Gastrocnemius medialis (tissue), 4 donors: Measurements from ENCODE around the gene TMEM253.

Experiments used
- CTCF ChIP-seq, 5 experiments: fragments of 450-650 bp in 3 of 5; fragments of 200-600 bp in 2 of 5; sonication (generic) in 2 of 5; IDR thresholded peaks in 4 of 5; conservative IDR thresholded peaks in 1 of 5; 1 replicate in 4 of 5; 2 replicates in 1 of 5; pipeline ENCODE4 v1.5.1; 2016 to 2019; ENCODE audit warnings: antibody characterized with exemption in 5 of 5, mild to moderate bottlenecking in 3 of 5, moderate library complexity in 3 of 5
- POLR2A ChIP-seq, 2 donors: fragments of 450-650 bp; IDR thresholded peaks; one replicate each; pipeline ENCODE4 v1.6.1; 2017; ENCODE audit warnings: antibody characterized with exemption in 2 of 2, mild to moderate bottlenecking in 2 of 2, moderate library complexity in 2 of 2

DNA sequence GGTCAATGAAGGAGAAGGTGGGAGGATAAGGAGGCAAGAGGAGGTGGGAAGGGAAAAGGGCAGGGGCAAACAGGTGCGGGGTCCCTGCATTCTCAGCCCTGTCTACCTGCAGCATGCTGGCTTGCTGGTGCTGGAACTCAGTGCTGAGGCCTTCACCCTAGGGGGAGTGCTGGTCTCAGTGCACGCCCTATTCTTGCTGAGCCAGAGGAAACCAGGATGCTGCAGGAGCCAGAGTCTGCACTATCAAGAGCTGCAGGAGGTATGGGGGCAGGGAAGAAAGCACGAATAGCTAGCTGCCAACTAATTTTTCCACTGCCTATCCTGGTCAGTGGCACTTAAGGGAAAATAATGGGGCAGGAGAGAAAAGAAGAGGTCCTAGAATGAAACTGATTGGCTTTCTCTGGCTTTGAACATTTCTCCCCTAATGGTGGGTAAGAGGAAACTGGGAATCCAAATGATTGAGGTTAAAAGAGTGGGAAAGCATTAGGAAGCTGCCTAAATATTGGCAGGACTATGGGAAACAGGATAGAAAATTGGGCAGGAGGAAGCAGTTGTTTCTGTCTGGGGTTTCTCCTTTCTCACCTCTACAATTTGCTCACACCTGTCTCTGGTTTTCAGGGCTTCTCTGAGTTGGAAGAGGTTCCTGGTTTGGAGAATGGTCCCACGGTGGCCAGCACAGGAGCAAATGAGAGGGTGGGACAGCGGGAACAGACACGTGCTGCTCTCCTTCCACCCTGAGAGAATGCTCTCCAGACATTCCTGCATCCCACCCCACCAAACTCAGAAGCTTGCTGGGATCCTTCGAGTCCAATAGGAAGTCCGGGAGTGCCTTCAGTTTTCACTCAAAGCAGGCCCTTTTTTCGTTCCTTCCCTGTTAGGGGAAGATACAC is 1.9 kb downstream of the TMEM253 start:
- no peak for TF ChIP-seq CTCF (IDR thresholded peaks at IDR 0.05 in 4 of 5, conservative IDR thresholded peaks at IDR 0.05 in 1 of 5)
- TF ChIP-seq POLR2A (IDR thresholded peaks at IDR 0.05): no peak
